CD4-positive, alpha-beta T cell treated with Interferon gamma for 1 hour (primary cell): ENCODE data around the gene KCTD15.

Source experiments
- DNase-seq: peaks from one replicate; pipeline ENCODE4 v3.0.0-alpha.2; 2020

KCTD15 gene

DNA sequence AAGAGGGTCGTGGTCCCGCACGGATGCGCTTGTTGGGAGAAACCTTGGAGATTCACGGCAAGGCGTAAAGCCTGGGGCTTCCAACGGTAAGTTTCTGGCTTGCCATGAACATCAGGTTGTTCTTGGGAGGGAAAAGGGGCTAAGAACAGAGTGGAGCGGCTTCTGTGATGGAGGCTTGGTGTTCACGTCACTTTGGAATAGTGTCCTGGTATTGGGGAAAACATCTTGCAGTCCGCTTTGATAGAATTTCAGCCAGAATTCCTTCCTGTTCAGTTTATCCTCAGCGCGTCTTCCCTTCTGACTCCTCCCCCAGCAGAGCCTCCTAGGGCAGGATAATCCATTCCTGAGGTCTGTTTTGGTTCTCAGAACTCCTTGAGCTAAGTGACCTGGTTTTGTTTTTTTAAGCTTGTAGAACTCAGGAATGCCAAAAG, 2.0 kb downstream of the KCTD15 start:
- DNase-seq = no peak

DNA sequence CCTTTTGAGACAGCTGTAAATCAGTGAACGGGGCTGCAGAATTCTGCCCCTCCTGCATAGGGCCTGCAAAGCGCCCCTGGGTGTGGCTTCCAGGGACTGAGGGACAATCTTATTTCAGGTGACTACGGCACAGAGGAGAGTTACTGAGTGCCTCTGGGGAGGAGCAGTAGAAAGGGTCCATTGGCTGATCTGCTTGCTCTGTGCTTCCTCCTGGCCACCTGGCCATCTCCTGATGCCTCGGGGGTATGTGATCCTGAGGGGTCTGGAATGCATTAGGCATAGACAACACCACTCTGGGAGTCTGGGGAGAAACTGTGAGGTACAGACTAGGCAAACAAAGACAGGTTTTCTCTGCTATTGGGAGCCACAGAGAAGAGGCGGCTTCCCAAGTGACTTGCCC, 2.8 kb downstream of the KCTD15 start:
- no peak for DNase-seq

DNA sequence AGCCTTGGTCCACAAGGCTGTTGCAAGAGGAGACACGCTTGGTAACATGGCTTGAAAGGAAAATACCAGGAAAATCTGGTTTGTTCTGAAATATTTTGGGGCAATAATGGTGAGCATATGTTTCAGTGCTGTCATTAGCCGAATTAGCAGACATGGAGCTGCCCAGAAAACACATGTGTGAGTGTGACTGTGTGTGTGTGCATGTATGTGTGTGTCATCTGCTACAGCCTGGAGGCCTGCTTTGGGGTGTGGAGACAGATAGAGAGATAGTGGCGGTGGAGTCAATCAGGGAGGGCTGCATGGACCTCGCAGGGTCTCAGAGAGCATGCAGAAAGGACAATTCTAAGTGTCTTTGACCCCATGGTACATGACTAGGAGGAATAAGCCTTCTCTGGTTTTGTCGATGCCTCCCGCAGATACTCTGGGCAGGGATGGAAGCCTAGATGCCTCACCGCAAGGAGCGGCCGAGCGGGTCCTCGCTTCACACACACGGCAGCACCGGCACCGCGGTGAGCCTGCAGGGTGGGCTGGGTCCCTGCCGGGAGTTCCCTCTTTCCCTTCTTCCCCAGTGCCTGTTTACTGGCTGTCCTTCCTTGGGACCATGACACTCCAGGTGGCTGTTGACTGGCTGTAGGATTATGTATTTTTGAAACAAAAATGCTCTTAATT, 3.5 kb downstream of the KCTD15 start:
- DNase-seq = no peak

- no peak for DNase-seq
These were observed 4.7 kb downstream of the KCTD15 start for GRCh38 chr19:33801411-33801810.

GRCh38 chr19:33802001-33802400, 5.3 kb downstream of the KCTD15 start:
- DNase-seq = no peak

DNA sequence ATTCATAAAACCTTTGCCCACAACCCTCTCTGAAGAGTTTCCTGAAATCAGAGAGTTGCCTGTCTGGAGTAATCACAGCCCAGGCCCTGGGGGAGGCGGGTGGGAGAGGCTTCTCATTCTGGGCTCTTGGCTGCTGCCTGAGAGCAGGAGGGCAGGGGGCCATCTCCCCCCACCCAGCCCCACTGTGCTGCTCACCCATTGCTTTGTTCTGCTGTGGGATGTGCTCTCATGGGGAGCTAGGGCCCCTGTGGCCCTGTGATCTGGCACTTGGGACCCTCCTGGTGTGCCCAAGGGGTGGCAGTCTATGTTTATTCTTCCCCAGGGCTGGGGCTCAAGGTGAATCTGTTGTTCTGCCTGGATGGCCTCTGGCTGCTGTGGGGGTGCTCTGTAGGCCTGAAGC, 6.1 kb downstream of the KCTD15 start:
- DNase-seq = no peak

DNA sequence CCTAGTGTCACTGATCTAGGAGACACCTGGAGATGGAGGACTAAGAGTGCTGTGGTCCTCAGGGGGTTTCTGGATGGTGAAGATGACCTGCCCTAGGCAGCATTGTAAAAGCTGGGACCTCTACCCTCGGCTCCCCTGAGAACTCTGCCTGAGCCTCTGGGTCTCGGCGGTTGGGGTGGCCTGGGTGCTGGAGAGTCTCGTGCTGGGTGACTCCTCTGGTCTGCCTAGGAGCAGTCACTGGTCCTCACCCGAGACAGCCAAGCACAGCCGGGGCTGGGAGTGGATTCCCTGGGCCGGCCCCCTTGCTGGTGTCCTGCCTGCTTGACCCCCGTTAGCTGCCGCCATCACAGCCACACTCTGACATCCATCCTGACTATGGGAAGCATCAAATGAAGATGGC, 6.7 kb downstream of the KCTD15 start:
- DNase-seq = no peak

GRCh38 chr19:33804021-33804799, 7.5 kb downstream of the KCTD15 start:
- no peak for DNase-seq

DNA sequence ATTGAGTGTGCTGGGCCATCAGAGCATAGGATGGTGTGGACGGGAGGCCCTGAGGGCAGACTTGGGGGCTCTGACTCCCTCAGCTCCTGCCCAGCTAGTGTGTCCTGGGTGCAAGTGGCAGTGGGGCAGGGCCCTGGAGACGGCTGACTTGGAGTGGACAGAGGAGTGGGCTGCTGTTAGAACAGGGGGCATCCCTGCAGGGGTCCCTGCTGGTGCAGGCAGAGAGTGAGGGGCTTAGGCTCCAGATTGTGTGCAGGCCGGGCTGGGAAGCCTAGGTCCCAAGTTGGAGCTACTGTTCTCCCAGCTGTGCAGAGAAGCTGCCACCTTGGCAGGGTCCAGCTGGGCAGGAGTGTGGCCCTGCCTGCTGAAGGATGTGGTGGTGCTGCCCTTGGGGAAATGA, 8.6 kb downstream of the KCTD15 start:
- DNase-seq = no peak

- DNase-seq = no peak
These were observed 9.3 kb downstream of the KCTD15 start for GRCh38 chr19:33805840-33806433.

- no peak for DNase-seq
These were observed 9.8 kb downstream of the KCTD15 start for GRCh38 chr19:33806434-33806881.

- DNase-seq = no peak
These were observed 11.7 kb downstream of the KCTD15 start for GRCh38 chr19:33808399-33808798.

GRCh38 chr19:33809960-33810359, 13.3 kb downstream of the KCTD15 start:
- no peak for DNase-seq

GRCh38 chr19:33810821-33811220, 14.2 kb downstream of the KCTD15 start:
- no peak for DNase-seq

GRCh38 chr19:33811246-33811645, 14.6 kb downstream of the KCTD15 start:
- no peak for DNase-seq

- DNase-seq = no peak
These were observed 15.2 kb downstream of the KCTD15 start for GRCh38 chr19:33811736-33812387.

DNA sequence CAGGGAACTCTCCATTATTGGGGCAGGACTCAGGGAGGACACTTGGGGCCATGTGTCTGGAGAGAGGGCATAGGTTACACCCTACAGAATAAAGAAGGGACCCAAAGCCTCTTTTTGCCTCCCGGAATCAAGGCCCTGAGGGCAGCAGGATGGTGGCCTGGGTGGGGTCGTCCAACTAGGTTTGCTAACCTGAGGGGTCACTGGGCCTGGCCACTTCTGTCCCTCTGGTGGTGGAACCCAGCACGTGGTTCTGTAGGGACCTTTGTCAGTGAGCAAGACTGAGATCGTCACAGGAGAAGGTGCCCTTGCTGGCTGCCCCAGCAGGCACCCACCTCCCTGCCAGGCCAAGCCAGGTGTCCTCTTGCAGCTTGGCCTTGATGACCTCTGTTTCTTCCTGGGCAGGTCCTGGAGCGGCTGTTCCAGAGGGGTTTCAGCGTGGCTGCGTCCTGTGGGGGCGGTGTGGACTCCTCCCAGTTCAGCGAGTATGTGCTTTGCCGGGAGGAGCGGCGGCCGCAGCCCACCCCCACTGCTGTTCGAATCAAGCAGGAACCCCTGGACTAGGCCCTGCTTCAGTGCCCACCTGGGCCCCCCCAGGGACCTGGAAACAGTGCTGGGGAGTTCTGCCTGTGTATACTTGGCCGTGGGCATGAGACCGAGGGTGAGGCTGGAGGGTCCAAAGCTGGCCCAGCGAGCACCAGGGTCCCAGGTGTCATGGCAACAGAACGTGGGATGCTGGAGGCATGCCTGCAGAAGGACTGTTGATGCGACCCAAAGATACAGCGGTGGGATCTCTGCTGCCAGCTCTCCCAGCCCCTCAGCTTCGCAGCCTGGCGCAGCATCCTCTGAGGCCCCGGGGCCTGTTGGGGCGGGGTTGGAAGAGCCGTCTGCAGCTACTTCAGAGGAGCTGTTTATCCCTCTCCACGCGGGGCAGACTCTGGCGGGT, 16.0 kb downstream of the KCTD15 start:
- no peak for DNase-seq

DNA sequence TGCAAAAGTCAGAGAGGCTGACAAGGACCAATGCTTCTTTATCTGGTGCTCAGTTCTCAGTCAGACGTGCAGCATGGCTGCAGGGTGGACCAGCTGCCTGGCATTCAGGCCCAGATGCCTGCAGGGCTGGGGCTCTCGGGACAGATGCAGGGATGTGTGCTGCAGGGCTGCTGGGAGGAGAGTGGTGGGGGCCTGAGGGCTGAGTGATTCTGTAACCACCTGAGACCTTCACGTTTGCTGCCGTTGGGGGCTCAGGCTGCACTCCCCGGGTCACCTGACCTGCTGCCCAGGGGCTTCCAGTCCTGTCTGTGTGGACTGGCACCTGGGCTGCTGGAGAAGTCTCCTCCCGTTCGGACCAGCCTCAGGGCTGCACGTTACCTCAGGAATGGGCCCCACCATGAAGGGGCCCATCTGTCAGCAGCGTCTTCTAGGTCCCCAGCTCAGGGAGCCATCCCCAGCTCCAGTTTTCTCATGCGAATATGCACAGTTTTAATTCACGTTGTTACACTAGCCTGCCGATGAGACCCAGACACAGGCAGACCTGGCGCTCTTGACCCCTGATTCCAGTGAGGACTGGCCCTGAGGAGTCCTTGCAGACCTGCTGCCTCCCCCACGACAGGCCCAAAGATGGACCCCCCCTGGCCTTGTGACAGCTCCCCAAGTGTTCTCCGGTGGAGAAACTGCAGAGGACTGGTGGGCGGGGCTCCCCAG, 16.9 kb downstream of the KCTD15 start:
- DNase-seq = no peak

- no peak for DNase-seq
These were observed 17.8 kb downstream of the KCTD15 start for GRCh38 chr19:33814181-33815165.
